AG04449 (cell line): ENCODE measurements around the gene KIF21B.
A peak's percentile ranks its signal among the peaks of the same experiment; 100 is the strongest.

Source experiments
- CTCF ChIA-PET: fragments of 350-600 bp; formaldehyde crosslinking; extraction: SDS; loops from one replicate; lab custom pipeline; 2021; ENCODE audit warnings: antibody characterized with exemption; lab: Yijun Ruan, JAX
- POLR2A ChIA-PET: fragments of 400-600, 350-600 bp; formaldehyde crosslinking; extraction: SDS; loops from one replicate; lab custom pipeline; 2020; ENCODE audit warnings: antibody characterized with exemption, inconsistent platforms; lab: Yijun Ruan, JAX
- DNase-seq: peaks from one replicate; pipeline ENCODE4 v3.0.0-alpha.2; 2010; ENCODE audit warnings: low read depth, low spot score
- H3K4me3 ChIP-seq: 2 replicates; pipeline ENCODE4 v1.5.1; 2011; ENCODE audit warnings: low read depth, mild to moderate bottlenecking, control low read depth, low read length
- CTCF ChIP-seq: IDR thresholded peaks from one replicate; pipeline ENCODE4 v1.5.1; 2011; ENCODE audit warnings: mild to moderate bottlenecking, moderate library complexity, low read length, control low read depth, inconsistent platforms; ENCODE audit not compliant: insufficient read depth; ENCODE audit errors: missing control alignments

Gene KIF21B

GRCh38 chr1:201051399-201051798, 27.9 kb upstream of the KIF21B start:
- CTCF ChIA-PET, result interaction anchor here (0.6 to 10.0 kb wide), 5 partner anchors 9 to 492 kb away, joined by 3 to 75 read pairs (median 3); no protein-coding TSS in a partner anchor

DNA sequence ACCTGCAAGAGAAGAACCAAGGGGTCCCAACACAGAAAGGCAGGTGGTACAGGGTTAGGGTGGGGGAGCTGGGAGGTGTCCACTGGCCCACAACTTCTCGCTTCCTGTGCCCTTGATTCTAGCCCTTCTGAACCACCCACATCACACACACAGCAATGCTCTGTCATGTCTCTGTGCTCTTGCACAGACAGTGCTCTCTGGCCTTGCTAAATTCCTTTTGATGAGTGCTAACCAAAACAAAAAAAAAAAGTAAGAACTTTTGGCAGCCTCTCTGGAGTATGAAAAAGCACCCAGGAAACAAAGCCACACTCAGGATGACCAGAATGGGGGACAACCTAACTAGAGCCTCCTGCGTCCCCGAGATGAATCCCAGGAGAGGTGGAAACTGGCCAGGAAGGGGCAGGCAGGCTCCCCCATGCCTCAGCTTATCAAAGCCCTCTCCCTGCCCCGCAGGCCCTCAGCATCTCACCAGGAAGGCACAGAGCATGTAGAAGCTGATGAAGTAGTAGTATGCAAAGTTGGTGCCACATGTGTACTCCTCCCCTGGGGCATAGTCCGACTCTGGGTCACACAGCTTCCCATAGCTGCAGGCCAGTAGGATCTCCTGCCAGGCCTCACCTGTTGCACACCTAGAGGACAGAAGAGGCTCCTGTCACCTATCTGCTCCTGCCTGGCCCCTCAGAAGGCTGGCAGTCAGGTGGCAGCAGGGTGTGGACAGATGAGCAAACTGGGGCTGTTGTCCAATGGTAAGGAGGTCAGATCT, 27.2 kb upstream of the KIF21B start:
- ChIA-PET POLR2A (no interaction called here), CTCF (interaction anchor here (0.6 to 10.0 kb wide), 8 partner anchors 8 to 492 kb away, joined by 3 to 75 read pairs (median 3); no protein-coding TSS in a partner anchor)
- no peak overlapping the region for H3K4me3 ChIP-seq
- TF ChIP-seq CTCF, result no peak
- no peak for DNase-seq

More at GRCh38 chr1:201051399-201051798, 27.9 kb upstream of the KIF21B start:
- POLR2A ChIA-PET, result no interaction called here
- DNase-seq, result no peak
- no peak for TF ChIP-seq CTCF
- no peak overlapping the region for H3K4me3 ChIP-seq

DNA sequence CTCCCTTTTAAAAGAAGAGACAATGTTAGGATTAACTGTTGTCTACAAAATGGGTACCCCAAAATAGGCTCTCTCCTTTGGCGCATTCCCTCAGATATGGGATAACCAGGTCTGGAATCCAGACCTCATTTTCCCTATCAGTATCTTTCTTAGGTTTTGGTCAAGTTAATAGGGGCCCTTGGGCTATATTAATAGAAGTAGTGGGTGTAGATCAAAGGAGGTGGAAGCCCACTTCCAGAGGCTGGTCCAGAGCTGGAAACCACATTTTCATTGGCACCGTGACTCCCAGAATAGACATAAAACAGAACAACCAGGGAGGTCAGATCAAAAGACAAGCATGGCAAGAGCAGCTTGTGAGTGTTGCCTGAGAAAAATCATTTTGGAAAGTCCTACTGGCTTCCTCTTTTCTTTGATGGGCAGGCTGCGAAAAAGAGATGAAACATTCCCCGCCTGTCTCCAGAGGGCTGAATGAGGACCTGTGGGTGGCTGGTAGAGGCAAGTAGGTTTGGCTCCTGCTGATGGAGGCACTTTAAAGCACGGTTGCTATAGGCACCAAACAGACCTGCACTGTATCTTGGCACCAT, 25.8 kb upstream of the KIF21B start:
- CTCF ChIA-PET, result interaction anchor here (0.7 to 10.0 kb wide), 8 partner anchors 8 to 81 kb away, joined by 3 to 75 read pairs (median 4); no protein-coding TSS in a partner anchor

DNA sequence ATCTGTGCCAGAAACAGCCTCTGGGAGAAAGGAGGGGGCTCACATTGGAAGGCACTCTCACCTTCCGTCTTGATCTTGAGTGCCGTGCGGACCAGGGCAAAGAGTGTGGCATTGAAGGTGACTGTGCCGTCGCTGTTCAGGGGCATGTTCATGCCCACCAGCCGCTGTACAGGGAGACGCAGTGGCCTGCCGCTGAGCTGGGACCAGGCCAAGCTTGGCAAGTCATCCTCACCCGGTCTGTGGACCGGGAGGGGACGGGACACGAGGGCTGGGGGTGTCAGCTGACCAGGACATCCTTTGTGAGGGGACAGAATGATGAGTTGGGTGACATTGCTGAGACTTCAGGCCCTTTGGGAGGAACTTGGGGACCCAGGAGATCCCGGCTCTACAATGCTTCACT, 25.0 kb upstream of the KIF21B start:
- ChIA-PET POLR2A (no interaction called here), CTCF (interaction anchor here (0.7 to 10.0 kb wide), 5 partner anchors 13 to 80 kb away, joined by 3 to 75 read pairs (median 5); no protein-coding TSS in a partner anchor)
- TF ChIP-seq CTCF, result no peak
- DNase-seq, result no peak
- no peak overlapping the region for H3K4me3 ChIP-seq

More for the DNA sequence above, 25.8 kb upstream of the KIF21B start:
- no peak overlapping the region for H3K4me3 ChIP-seq
- POLR2A ChIA-PET, result no interaction called here
- TF ChIP-seq CTCF, result no peak
- no peak for DNase-seq

GRCh38 chr1:201044119-201044518, 20.6 kb upstream of the KIF21B start:
- ChIA-PET POLR2A (no interaction called here), CTCF (interaction anchor here (0.8 to 11.8 kb wide), 14 partner anchors 10 to 485 kb away, joined by 3 to 125 read pairs (median 8); partner anchors contain the start of gene KIF21B)
- no peak for TF ChIP-seq CTCF
- H3K4me3 ChIP-seq, result no peak overlapping the region
- DNase-seq, result no peak

DNA sequence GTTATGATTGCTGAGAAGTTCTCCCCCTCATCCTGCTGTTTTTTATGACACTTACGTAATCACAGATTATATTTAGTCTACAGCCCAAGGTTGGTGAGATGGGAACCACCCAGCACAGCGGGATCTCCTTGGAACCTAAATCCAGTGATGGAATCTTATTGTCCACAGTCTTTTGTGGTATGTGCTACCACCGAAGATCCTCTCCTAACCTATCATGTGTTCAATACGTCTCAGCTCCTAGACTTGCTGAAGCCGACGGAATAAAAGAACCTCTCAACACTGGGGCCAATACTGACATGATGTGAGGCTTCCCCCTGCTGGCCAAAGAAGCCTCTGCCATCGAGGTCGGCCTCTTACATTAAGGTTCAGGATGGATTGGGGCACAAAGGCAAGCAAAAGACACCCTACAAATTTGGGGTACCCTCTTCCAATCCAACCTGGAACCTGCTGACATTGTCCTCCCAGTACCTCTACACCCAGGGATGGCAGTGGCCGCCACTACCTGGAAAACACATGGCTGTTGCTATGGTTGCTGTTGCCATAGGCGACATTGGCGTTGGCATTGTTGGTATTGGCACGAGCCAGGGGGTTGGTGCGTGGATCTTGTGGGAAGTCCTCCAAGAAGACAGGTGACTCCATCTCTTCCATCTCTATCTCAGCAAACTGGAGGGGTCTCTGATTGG, 19.4 kb upstream of the KIF21B start:
- ChIA-PET CTCF (interaction anchor here (0.6 to 11.8 kb wide), 23 partner anchors 8 to 484 kb away, joined by 3 to 262 read pairs (median 5); partner anchors contain the start of genes CACNA1S and KIF21B), POLR2A (no interaction called here)
- TF ChIP-seq CTCF, result peak; percentile 84
- H3K4me3 ChIP-seq, result no peak overlapping the region
- peak; percentile 23 for DNase-seq
